Esophagus (tissue), 2 donors: Measurements from ENCODE around the gene ZNF214. TPM values are rescaled to one million over a fixed set of nuclear protein-coding genes. Genes with fewer than 3 reads are reported as not detected.

Experiments
- H3K27ac ChIP-seq, 2 donors: one replicate each; pipeline ENCODE4 v1.5.1; 2013; ENCODE audit warnings: low read depth in 2 of 2, mild to moderate bottlenecking in 2 of 2, inconsistent platforms in 1 of 2, low read length in 1 of 2, moderate library complexity in 1 of 2
- H3K27me3 ChIP-seq, 2 donors: one replicate each; pipeline ENCODE4 v1.6.1; 2013; ENCODE audit warnings: low read length in 2 of 2, control low read depth in 1 of 2, mild to moderate bottlenecking in 1 of 2; ENCODE audit not compliant: insufficient read depth in 2 of 2, control insufficient read depth in 1 of 2
- H3K36me3 ChIP-seq, 2 donors: one replicate each; pipeline ENCODE4 v1.6.1; 2013; ENCODE audit warnings: low read length in 1 of 2; ENCODE audit not compliant: control insufficient read depth in 2 of 2, insufficient read depth in 2 of 2
- H3K4me1 ChIP-seq, 2 donors: one replicate each; pipeline ENCODE4 v1.6.1; 2013; ENCODE audit warnings: low read length in 1 of 2; ENCODE audit not compliant: control insufficient read depth in 2 of 2, insufficient read depth in 2 of 2
- H3K4me3 ChIP-seq, 2 donors: one replicate each; pipeline ENCODE4 v1.5.1; 2013; ENCODE audit warnings: low read length in 2 of 2, mild to moderate bottlenecking in 2 of 2, low read depth in 1 of 2, moderate library complexity in 1 of 2
- H3K9me3 ChIP-seq, 2 donors: one replicate each; pipeline ENCODE4 v1.6.1; 2013; ENCODE audit warnings: mild to moderate bottlenecking in 2 of 2, low read depth in 1 of 2, low read length in 1 of 2, moderate library complexity in 1 of 2; ENCODE audit not compliant: control insufficient read depth in 2 of 2, insufficient read depth in 1 of 2
- WGBS, 2 donors: extraction: QIAGEN DNeasy Blood & Tissue Kit; methylation state at CpG; one replicate each; pipeline ENCODE4 v1.1.7; 2013; 5-methylcytosine and 5-hydroxymethylcytosine counted together
- polyA plus RNA-seq, 2 donors: library from polyadenylated mRNA; stranded (reverse); fragments of 200-250 nt; gene quantifications; one replicate each; pipeline ENCODE4 v1.2.3, GENCODE V29; 2013
- donor health status: healthy with polysubstance abuse.
- donor health status: Bipolar disorder and iron deficiency.

The ZNF214 gene
- polyA plus RNA-seq, 2 donors = 0.45 to 0.46 TPM

DNA sequence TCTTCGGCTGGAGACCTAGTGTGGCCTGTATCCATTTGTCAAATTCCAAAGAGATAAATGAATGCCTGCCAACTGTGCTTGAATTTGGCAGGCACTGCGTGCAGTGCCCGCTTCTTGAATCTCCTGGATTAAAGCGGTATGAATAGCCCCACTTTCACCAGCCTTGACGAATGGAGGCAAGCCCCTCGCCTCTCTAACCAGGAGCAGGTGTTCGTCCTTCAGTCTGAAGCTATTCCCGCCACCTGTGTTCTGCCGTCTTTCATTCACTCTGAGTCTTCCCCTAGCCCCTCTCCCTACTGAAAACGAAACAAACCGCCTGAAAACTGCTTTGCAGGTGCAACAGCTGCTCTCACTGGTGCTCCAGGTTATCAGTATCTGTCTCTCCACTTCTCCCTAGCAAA is 11.3 kb upstream of the ZNF214 start:
- 67 to 69% methylated on average over 11 of the region's 11 CpGs for WGBS, 2 donors
- no peaks in the 10 kb centered on the region for H3K4me1 ChIP-seq
- no peaks in the 10 kb centered on the region for H3K9me3 ChIP-seq
- no peak overlapping the region for H3K27ac ChIP-seq
- no peak overlapping the region for H3K4me3 ChIP-seq
- no peaks in the 10 kb centered on the region for H3K36me3 ChIP-seq
- no peaks in the 10 kb centered on the region for H3K27me3 ChIP-seq

DNA sequence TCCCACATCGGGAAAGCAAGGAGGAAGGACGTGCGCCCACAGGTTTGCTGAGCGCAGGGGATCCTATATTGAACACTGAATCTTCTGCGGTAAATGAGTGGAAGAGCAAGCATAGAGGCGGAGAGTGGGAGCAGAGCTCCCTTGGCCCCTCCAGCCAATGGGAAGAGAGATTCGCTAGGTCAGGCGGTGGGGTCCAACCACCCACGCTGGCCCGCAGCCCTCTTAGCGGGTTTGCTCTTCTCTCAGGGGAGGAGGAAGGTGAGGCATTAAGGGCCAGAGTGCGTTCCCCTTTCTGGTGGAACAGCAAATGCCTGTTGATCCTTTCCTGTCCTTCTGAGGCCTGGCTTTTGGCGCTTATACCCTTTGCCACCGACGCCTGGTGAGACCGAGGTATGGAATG is 10.7 kb upstream of the ZNF214 start:
- H3K27ac ChIP-seq = no peak overlapping the region
- no peaks in the 10 kb centered on the region for H3K27me3 ChIP-seq
- H3K36me3 ChIP-seq = no peaks in the 10 kb centered on the region
- H3K4me3 ChIP-seq = no peak overlapping the region
- H3K9me3 ChIP-seq = no peaks in the 10 kb centered on the region
- H3K4me1 ChIP-seq = no peaks in the 10 kb centered on the region
- WGBS, 2 donors = 90% methylated on average over 16 of the region's 16 CpGs

- WGBS, 2 donors = 87 to 89% methylated on average over 3 of the region's 3 CpGs
- no peak overlapping the region for H3K4me3 ChIP-seq
These were observed 8.0 kb upstream of the ZNF214 start for GRCh38 chr11:7028141-7028540.

GRCh38 chr11:7021318-7021717 is 1.2 kb upstream of the ZNF214 start:
- peaks cover 4 to 7% of the 10 kb centered on the region in 2 donors for H3K4me1 ChIP-seq
- no peaks in the 10 kb centered on the region for H3K27me3 ChIP-seq
- H3K9me3 ChIP-seq = no peaks in the 10 kb centered on the region
- WGBS, 2 donors = 86 to 91% methylated on average over 5 of the region's 5 CpGs
- H3K27ac ChIP-seq = no peak overlapping the region
- H3K36me3 ChIP-seq = no peaks in the 10 kb centered on the region
- no peak overlapping the region for H3K4me3 ChIP-seq

More at GRCh38 chr11:7028141-7028540, 8.0 kb upstream of the ZNF214 start:
- Histone ChIP-seq H3K4me1 (no peaks in the 10 kb centered on the region), H3K27me3 (no peaks in the 10 kb centered on the region), H3K9me3 (no peaks in the 10 kb centered on the region), H3K36me3 (no peaks in the 10 kb centered on the region), H3K27ac (no peak overlapping the region)

DNA sequence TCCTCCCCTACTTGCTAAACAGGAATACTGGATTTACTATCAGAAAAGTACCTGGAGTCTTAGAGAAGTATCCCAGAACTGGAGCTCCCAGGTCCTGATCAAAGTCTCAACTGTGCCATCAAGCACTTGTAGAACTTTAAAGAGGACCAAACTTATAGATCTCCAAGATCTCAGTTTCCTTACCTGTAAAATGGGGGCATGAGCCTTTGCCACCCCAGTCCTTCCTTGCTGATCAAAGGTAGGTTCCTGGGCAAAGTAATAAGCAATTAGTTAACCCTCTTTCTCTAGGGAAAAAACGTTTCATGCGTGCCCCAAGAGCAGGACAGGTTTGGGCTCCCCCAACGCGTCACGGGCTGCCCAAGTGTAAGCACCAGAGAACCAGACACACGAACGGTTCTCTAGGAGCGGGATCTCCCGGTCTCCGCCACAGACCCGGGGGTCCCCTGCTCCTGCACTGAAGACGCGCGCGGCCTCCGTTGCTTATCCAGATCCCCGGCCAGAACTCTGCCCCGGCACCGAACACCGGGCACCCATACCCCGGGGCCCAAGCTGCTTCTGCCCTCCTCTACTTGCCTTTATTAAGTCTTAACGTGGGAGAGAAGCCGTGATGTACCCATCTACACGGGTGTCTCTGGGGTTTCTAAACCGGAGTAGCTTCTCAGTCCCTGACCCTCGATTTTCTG is 505 bp downstream of the ZNF214 start:
- peak overlapping the region; percentile 67 to 69 for H3K4me3 ChIP-seq
- no peaks in the 10 kb centered on the region for H3K9me3 ChIP-seq
- 6% methylated on average over 26 of the region's 26 CpGs for WGBS, 2 donors
- H3K27me3 ChIP-seq = no peaks in the 10 kb centered on the region
- H3K27ac ChIP-seq = peak overlapping the region; percentile 28 to 62
- peaks cover 4 to 7% of the 10 kb centered on the region in 2 donors for H3K4me1 ChIP-seq
- no peaks in the 10 kb centered on the region for H3K36me3 ChIP-seq

GRCh38 chr11:7016011-7016410 is 4.1 kb downstream of the ZNF214 start:
- no peaks in the 10 kb centered on the region for H3K27me3 ChIP-seq
- H3K36me3 ChIP-seq = no peaks in the 10 kb centered on the region
- H3K4me3 ChIP-seq = no peak overlapping the region
- H3K4me1 ChIP-seq = peaks cover 4 to 7% of the 10 kb centered on the region in 2 donors
- no peaks in the 10 kb centered on the region for H3K9me3 ChIP-seq
- 47 to 55% methylated on average over 1 of the region's 1 CpG for WGBS, 2 donors
- no peak overlapping the region for H3K27ac ChIP-seq

DNA sequence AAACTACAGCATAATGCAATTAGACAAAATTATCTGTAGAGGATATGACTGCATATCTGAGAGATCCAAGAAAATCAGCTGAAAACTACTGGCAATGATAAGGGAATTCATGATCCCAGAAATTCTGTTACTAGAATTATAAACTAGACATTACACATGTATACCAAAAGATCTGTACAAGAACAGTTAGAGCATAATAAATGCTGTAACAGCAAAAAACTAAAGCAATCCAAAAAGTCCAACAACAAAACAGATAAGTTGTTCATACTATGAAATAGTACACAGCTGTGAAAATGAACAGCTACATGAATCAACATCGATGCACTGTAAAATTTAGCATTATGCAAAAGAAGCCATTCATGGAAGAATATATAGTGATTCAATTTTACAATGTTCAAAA is 6.0 kb downstream of the ZNF214 start:
- H3K27ac ChIP-seq = no peak overlapping the region
- no peak overlapping the region for H3K4me3 ChIP-seq
- no peaks in the 10 kb centered on the region for H3K36me3 ChIP-seq
- WGBS, 2 donors = 94 to 96% methylated on average over 1 of the region's 1 CpG
- peaks cover 0 to 4% of the 10 kb centered on the region in 2 donors for H3K4me1 ChIP-seq
- H3K9me3 ChIP-seq = no peaks in the 10 kb centered on the region
- no peaks in the 10 kb centered on the region for H3K27me3 ChIP-seq

GRCh38 chr11:7004482-7004881 is 15.7 kb downstream of the ZNF214 start:
- H3K4me1 ChIP-seq = no peaks in the 10 kb centered on the region
- H3K9me3 ChIP-seq = no peaks in the 10 kb centered on the region
- 44 to 48% methylated on average over 3 of the region's 3 CpGs for WGBS, 2 donors
- no peak overlapping the region for H3K27ac ChIP-seq
- H3K36me3 ChIP-seq = no peaks in the 10 kb centered on the region
- H3K4me3 ChIP-seq = no peak overlapping the region
- no peaks in the 10 kb centered on the region for H3K27me3 ChIP-seq

- Histone ChIP-seq H3K4me1 (no peaks in the 10 kb centered on the region), H3K27ac (no peak overlapping the region), H3K36me3 (no peaks in the 10 kb centered on the region), H3K27me3 (no peaks in the 10 kb centered on the region), H3K9me3 (no peaks in the 10 kb centered on the region), H3K4me3 (no peak overlapping the region)
These were observed 24.4 kb downstream of the ZNF214 start for GRCh38 chr11:6995703-6996102.
